Measurements from ENCODE around the gene EPB41L3.
"Not testable (repeated sequence)": the region's sequence is repeated elsewhere in the genome, so short reads cannot be mapped to it uniquely, and the experiment has no call there.

The EPB41L3 gene

GRCh38 chr18:5488844-5489243, 55.0 kb downstream of the EPB41L3 start:
- DNase-seq: no peak

GRCh38 chr18:5488044-5488443, 55.8 kb downstream of the EPB41L3 start:
- not testable (repeated sequence) for DNase-seq

- DNase-seq: no peak
Measured at GRCh38 chr18:5484526-5484925, 59.3 kb downstream of the EPB41L3 start.

- no peak for DNase-seq
Measured at GRCh38 chr18:5481621-5482020, 62.2 kb downstream of the EPB41L3 start.

- no peak for DNase-seq
Measured at GRCh38 chr18:5478261-5478660, 65.5 kb downstream of the EPB41L3 start.

- DNase-seq: no peak
Measured at GRCh38 chr18:5476961-5477800, 66.6 kb downstream of the EPB41L3 start.

- no peak for DNase-seq
Measured at GRCh38 chr18:5475267-5475666, 68.5 kb downstream of the EPB41L3 start.

GRCh38 chr18:5469340-5469739, 74.5 kb downstream of the EPB41L3 start:
- DNase-seq: no peak

GRCh38 chr18:5468394-5468793, 75.4 kb downstream of the EPB41L3 start:
- DNase-seq: no peak

- DNase-seq: no peak
Measured at GRCh38 chr18:5467671-5468070, 76.1 kb downstream of the EPB41L3 start.

- no peak for DNase-seq
Measured at GRCh38 chr18:5466256-5466655, 77.5 kb downstream of the EPB41L3 start.

GRCh38 chr18:5464251-5464650, 79.5 kb downstream of the EPB41L3 start:
- no peak for DNase-seq

- no peak for DNase-seq
Measured at GRCh38 chr18:5463831-5464230, 80.0 kb downstream of the EPB41L3 start.

GRCh38 chr18:5463390-5463789, 80.4 kb downstream of the EPB41L3 start:
- DNase-seq: no peak

GRCh38 chr18:5462227-5462626, 81.6 kb downstream of the EPB41L3 start:
- no peak for DNase-seq

- DNase-seq: no peak
Measured at GRCh38 chr18:5461041-5461440, 82.8 kb downstream of the EPB41L3 start.

- DNase-seq: no peak
Measured at GRCh38 chr18:5457462-5457957, 86.3 kb downstream of the EPB41L3 start.

GRCh38 chr18:5456577-5457461, 87.0 kb downstream of the EPB41L3 start:
- no peak for DNase-seq

GRCh38 chr18:5455674-5456073, 88.1 kb downstream of the EPB41L3 start:
- DNase-seq: no peak

- no peak for DNase-seq
Measured at GRCh38 chr18:5452943-5453443, 90.8 kb downstream of the EPB41L3 start.

- no peak for DNase-seq
Measured at GRCh38 chr18:5451871-5452270, 91.9 kb downstream of the EPB41L3 start.

- no peak for DNase-seq
Measured at GRCh38 chr18:5451150-5451549, 92.6 kb downstream of the EPB41L3 start.

- DNase-seq: no peak
Measured at GRCh38 chr18:5449858-5450509, 93.8 kb downstream of the EPB41L3 start.

Data from NK-92 treated with Interleukin-12 subunit alpha and Interleukin-12 subunit beta, amount 100 ng/mL, for 24 hours (cell line).